Fibroblast of the conjunctiva (primary cell): ENCODE data around the gene SASH1.

Experiments used
- DNase-seq: peaks from one replicate; pipeline ENCODE4 v3.0.0-alpha.2; 2010; ENCODE audit warnings: low read depth

Gene SASH1

DNA sequence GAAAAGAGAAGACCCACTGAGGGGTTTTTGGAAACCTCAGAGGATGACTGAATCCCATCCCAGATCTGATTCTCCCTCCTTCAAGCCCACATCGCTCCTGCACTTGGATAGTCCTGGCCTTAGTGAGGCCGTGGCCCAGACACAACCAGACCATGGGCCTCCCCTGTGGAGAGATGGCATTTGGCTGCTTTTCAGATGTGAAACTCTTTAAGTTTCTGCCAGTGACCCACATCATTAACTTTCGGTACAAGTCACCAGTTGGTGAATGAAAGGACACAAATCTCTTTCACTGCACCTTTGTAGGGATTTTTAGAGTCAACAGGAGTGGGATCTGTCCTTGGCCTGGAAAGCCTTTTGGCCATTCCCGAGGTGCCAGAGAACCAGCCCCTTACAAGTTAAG, 116.6 kb downstream of the SASH1 start:
- no peak for DNase-seq

DNA sequence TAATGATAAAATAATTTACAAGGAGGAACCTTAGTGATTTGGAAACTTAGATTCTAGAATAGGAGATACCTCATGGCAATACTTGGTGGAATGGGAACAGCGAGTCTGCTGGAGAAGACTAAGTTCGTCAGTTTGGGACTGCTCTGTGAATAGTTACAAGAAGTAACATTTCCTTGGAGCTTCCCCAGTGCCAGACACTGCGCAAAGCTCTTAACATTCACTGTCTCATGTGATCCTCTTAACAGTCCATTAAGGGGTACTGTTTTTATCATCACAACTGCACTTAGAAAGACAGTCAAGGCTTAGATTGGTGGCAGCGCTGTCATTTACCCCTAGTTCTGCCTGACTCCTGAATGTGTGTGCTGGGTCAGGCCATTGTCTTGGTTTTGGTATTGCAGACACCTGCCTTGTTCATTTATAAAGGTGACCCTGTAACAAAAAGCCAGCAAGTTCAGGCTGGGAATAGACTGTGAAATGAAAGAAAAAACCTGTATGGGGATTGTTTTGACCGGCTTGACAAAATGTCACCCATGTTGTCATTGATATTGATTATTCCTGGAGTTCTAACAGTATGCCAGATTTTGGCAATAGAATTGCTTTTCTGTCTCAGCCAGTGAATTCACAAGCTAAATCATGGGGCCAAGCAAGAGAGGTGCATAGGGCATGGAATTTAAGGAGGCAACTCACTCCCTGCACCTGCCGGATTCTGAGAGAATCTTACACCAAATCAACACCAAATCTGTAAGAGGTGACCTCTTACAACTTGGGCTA, 118.4 kb downstream of the SASH1 start:
- DNase-seq = no peak

DNA sequence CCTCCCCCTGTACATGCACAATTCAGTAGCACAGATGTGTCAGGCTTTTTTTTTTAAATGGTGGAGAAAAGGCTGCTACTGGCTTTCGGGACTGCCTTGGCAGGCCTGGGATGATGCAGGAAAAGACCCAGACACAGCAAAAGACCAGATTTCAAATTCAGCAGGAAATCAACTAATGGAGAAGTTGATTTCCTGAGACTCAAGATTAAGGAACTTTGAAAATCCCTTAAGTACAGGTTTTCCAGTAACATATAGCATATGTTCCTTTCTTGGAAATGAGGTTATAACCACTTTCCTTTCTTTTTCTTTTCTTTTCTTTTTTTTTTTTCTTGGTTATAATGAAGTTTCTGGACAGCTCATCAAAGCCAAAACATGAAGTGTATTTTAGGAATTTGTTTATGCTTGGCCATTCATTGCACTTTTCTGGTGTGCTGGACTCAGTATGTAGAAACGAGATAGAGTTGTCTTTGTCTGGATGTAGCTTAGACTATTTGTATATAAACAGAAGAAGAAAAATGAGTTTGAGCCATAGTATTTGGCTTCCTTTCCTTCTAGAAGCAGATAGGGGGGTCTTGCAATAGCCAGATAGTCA, 119.4 kb downstream of the SASH1 start:
- no peak for DNase-seq

DNA sequence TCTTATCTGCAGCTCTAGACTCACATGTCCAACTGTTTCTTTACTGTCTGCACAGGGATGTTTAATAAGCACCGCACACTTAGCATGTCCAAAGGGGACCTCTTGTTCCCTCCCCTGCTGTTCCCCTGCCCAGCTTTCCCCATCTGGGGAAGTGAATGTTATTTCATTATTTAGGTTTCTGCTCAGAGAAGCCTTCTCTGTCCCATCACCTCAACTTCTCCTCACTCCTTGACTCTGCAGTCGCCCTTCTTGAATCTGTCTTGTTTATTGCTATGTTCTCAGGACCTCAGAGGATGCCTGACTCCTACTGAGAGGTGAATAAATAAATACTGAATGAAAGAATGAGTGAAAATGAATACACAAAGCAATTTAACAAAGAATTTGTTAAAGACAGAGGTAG, 121.0 kb downstream of the SASH1 start:
- no peak for DNase-seq

DNA sequence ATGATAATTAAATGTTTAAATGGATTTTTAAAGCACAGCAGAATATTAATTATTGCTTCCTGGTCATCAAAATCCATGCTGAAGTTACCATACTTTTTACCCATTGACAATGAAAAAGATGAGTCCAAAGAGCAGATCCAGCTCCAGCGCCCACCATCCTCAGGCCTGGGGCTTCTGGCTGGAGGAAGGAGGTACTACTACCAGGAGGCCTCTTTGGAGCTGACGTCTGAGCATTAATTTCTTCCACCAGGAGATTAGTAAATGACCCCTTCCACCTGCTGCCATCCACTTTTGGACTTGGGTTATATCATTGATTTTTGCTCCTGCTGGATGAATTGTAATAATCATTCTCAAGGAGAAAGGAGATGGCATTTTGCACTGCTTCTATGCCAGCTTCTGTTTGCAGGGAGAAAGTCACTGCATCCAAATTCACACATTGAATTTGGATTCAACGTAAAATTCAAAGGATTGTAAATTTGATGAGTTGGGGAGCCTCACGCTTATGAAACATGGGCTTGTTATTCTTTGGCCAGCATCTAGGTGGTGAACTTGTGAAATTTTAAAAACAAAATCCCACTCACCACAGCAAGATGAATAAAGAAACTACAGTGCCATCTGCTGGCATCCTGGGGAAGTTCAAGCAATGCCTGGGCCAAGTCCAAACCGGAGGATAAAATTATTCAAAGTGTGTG, 121.8 kb downstream of the SASH1 start:
- DNase-seq = peak; percentile 66

DNA sequence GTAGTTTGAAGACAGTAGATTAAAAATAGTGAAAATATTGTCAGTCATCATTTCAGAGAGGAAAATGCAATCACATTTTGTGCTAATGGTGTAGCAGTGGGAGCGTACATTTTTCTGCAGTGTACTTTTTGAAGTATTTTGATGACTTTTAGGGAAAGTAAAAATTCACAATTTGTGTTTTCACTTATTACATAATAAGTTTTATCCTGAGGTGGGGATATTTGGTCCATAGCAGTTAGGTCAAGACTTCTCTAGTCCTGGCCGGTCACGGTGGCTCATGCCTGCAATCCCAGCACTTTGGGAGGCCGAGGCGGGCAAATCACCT, 122.3 kb downstream of the SASH1 start:
- DNase-seq = no peak

DNA sequence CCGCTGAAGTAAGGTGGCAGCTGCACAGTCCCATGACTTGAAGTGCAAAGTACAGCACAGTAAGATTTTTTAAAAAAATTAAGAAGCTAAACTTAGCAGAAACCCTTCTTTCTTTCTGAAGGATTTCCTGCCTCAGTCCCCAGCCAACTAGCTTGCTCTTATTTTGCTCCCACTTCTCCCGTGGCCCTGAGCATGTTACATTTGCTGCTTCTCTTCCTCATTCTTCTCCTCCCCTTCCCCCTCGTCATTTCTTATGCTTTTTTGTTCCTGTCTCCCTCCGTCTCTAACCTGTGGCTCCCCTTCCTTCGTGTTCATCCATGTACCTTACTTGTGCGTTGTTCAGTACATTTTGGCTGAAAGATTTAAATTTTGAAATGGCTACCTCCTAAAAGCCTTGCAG, 123.0 kb downstream of the SASH1 start:
- DNase-seq = no peak

DNA sequence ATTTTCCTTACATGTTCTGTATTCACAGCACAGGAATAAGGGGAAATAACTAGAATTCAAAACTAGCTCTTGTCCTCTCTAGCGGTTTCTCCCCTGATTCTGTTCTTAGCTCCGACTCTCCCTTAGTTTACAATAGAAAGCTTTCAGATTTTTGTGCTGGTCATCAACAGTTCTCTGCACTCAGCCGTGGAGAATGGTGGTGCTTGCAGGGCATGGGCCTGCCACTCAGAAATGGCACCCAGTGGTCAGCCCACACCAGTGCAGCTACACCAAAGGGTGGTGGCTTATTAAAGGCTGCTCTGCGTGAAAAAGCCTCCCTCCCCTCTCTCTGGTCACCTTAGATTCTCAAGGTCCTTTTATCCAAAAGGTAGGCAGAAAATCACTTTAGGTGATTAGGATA, 123.5 kb downstream of the SASH1 start:
- no peak for DNase-seq

DNA sequence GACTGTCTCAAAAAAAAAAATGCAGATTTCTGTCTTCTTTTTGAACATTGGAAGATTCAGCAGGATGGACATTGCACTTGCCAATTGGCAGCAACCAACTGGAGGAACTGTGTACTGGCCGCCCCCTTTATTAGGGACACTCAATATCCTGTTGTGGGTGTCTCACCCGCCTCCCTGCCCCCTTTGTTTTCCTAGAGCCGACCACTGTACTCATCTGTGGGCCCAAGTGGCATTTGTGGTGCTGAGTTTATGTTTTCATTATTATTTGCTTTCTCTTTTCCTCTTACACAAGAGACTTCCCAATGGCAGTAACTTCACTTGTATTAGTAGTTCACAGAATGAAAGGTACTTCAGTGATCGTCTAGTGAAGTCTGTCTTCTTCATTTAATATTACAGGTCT, 125.3 kb downstream of the SASH1 start:
- DNase-seq = no peak

DNA sequence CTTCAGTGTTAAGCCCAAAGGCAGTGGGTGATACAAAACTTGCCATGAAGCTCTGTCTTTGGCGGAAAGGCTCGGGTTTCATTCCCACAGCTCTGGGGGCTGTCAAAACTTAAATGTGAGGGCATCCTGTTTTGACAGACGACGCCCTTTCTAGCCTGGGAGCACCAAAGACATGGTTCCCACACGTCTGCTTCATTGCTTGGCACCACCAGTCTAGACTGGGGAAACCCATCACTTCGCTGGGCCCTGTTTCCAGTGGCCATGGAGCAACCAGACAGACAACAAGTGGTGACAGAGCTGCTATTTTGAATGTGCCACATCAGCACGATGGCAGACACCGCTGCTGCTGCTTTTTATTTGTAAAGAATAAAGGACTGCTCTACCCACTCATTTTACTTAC, 127.5 kb downstream of the SASH1 start:
- no peak for DNase-seq

DNA sequence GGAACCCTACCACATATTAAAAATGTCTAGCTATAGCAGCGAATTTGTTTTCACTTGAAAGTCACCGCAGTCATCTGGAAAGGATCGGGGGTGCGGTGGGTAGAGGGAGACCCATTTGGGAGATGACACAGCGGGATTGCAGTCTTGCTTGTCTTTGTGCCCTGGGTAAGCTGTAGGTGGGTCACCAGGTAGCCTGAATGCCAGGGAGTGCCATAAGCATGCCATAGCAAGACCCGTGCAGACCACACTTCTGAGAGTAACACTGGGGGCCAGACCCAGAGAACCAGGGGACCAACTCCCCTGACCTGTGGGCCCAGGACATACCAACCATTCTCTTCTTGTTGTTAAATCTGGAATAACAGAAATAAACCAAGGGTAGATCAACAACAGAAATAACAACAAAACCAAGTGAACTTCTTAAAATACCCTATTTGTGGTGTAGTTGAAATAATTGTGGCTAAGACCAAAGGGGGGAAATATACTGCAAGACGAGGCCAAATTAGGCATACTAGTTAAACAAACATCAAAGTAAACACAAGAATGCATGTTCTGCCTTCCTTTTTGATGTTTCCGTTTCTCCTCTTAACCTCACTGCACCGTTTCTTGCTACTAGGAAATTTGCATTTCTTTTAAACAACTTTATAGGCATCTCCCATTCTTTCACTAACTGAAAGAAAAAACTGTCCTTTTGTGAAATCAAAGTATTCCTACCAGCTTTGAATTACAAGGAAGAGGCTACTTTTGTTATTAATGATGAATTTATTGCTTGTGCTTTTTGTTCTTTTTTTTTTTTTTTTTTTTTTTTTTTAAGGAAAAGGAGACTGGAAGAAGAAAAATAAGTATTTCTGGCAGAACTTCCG, 128.2 kb downstream of the SASH1 start:
- no peak for DNase-seq

DNA sequence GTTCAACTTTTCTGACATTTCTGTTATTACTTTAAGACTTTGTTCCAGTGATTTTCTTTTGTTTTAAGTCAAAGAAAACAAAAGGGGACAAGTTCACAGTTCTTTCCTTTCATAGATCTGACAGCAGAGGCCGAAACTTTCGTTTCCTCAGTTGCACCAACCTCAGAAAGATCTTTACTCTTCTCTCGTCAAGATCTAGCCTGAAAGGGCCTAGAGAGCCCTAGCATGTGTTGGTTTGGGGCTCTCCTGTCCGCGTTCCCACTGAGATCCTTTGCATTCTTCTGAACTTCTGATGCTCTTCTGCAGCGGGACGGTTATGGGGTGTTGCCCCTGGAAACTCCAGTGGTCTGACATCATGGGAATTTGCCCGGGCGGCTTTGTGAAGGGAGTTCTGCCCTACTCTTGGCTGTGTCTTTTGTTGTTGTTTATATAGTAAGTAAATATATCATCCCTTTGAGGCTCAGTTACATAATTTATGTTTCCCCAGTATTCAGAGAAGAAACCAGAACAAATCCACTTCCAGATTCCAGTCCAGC, 129.1 kb downstream of the SASH1 start:
- DNase-seq = no peak

DNA sequence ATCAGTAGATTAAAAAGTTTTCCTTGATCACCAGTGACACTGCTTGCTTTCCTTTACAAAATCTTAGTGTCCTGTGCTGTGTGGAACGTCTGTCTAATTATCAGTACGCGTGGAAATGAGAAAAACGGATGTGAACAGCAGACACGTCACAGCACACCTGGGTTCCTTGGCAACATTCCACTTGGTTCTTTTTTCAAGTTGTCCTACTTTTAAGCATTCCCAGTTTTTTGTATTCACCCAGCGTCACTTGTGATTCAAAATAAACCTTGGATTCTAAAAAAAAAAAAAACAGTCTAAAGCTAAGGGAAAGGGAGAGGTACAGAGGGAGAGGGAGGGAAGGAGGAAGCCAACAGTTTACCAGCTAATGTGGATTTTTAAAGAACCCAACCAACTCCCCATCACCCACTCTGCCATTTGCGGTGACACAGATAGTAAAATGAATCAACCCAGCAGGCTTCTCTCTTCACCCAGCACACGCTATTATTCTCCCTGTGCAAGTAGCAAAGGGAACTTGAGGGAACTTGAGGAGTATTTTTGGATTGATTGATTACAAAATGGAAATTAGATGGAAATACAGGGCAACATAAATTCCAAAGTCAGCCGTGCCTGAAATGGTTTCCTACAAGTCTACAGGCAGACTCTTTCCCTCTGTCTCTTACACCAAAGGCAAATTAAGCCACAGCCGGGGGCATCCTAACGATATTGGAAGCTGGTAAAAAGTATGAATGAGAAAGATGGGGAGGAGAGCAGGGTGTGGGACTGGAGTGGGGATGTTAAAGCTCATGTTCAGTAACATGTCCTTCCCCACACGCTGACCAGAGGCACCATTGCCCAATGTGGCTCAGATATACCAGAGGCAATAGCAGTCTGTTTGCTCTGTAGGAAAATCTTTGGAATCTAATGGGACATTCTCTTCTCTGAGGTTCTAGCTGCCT, 129.8 kb downstream of the SASH1 start:
- no peak for DNase-seq

DNA sequence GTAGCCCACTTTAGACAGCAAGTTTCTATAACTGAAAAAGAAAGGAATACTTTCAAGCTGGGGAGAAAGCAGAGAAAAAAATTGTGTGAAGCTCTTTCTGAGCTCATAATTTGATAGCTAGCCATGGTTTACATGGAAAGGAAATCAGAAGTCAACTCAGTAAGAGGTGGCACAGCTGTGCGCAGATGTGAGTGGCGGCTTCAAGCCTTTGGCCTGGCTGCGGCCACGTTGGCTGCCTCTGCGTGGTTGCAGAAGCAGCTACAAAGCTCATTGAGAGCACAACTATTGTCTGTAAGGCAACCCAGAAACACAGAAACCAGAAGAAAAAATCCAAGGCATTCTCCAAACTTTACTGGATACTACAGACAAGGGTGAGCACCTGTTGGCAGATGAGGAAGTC, 136.9 kb downstream of the SASH1 start:
- DNase-seq = no peak

DNA sequence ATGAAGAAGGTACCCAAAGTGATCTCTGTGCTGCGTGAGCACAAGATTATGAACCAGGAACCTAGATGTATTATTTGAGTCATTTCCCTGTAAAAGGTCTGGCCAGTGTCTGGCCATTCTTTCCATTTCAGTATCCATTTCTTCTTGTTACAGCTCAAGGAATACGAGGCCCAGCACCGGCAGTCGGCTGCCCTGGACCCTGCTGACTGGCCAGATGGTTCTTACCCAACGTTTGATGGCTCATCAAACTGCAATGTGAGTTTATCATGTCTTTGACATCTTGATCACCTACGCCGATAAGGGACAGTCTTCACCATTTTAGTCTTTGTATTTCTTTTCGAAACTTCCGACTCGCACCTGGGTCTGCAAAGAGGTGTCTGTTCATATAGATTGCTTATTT, 144.8 kb downstream of the SASH1 start:
- no peak for DNase-seq

DNA sequence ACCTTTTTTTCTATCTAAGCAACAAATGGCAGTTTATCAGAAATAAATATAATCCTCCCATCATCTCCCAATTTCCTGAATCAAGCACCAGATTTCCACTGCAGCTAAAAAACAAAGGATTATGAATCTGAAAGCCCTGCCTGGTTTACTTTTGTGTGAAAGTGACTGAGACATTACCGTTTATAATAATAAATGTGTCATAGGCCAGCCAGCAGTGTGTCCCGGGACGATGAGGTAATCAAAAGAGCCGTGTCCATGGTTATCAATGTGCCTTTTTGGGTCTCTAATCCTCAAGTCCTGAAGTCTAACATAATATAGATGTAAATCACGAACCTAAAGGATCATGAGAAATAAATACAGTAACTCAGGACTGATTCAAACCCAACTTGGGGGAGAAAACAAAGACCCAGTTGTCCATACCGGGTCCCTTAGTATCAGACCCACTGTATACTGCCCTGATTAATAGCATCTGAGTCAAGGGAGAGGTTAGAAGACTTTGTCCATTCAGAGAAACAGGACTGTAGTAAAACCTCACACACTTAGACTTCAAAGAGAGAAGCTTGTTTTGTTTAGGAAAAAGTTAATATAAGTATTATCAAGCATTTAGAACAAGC, 149.1 kb downstream of the SASH1 start:
- no peak for DNase-seq

DNA sequence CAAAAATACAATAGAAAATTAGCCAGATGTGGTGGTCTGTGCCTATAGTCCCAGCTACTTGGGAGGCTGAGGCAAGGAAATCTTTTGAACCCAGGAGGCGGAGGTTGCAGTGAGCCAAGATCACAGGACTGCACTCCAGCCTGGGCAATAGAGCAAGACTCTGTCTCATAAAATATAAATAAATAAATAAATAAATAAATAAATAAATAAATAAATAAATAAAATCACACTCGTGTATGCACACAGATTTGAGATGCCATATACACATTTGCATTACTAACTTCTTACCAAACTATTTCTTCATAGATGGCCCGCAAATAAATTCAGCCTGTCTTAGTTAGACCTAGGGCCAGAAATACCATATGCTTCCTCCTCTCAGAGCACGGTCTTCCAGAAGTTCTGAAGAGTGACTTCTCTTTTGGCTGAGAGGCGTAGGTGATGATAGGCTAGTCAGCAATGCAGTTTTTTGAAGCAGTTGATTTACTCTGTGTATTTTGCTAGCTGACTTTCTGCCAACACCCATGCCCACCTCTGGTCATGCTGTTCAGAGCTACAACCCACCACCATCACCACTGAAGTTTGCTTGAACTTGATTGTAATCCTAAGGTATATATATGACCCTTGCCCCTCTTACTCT, 150.1 kb downstream of the SASH1 start:
- no peak for DNase-seq

DNA sequence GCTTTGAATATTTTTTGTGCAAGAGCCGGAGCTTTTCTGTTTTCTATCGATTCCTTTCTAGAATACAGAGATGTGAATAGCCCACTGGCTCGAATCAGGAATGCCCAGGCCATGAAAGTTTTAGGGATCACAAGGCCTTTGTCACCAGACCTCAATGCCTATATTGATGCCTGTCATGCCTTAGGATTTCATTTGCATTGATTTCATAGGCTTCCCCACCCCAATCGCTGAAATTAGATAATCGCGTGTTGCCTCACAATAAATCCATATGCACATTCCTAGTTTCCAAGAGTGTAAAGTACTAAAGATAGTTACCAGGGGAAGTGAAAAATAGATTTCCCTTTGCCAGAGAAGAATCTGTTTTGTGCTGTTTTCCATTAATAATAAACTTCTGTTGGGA, 150.8 kb downstream of the SASH1 start:
- DNase-seq = no peak

DNA sequence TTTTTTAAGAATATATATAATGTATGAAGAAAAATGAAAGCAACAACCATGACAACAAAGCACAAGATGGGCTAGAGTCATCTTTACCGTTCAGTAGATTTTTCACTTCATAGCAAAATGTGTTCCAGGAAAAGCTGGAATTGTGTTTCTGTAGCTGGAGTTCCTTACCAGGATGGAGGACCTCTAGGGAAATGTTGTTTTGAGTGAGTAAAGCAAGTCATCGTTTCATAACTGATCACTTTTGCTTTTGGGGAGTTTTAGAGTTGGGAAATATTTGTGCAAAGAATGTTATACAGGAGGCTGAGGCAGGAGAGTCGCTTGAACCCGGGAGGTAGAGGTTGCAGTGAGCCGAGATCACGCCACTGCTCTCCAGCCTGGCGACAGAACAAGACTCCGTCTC, 151.6 kb downstream of the SASH1 start:
- no peak for DNase-seq

DNA sequence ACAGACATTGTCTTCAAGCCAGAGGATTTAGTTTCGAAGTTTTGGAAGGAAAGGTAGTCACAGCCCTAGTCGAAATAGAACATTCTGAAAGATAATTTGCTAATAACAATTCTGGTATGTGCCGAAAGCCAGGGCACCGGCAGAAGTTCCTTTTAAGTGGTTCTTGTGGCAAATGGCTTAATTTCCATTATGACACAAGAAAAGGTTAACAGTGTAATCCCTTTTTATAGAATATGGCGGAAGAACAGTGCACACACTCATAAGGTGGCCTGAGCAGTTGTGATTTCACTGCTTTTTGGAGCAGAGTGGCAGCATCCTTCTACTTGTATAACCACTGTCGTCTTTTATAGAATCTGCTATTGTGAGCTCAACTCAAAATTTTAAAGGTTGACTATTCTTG, 152.4 kb downstream of the SASH1 start:
- no peak for DNase-seq
